ENCODE data around the gene FAM76A.
"Not testable (repeated sequence)": the region's sequence is repeated elsewhere in the genome, so short reads cannot be mapped to it uniquely, and the experiment has no call there.

The FAM76A gene

GRCh38 chr1:27782950-27783349 is 57.2 kb downstream of the FAM76A start:
- no peak for DNase-seq

GRCh38 chr1:27784700-27785099 is 58.9 kb downstream of the FAM76A start:
- no peak for DNase-seq

- no peak for DNase-seq
Observed at GRCh38 chr1:27785781-27786455, 60.2 kb downstream of the FAM76A start.

GRCh38 chr1:27787895-27788294 is 62.1 kb downstream of the FAM76A start:
- DNase-seq = no peak

- DNase-seq = no peak
Observed at GRCh38 chr1:27789540-27790041, 63.8 kb downstream of the FAM76A start.

GRCh38 chr1:27790270-27790669 is 64.5 kb downstream of the FAM76A start:
- not testable (repeated sequence) for DNase-seq

- no peak for DNase-seq
Observed at GRCh38 chr1:27795601-27796000, 69.8 kb downstream of the FAM76A start.

GRCh38 chr1:27804791-27805190 is 79.0 kb downstream of the FAM76A start:
- no peak for DNase-seq

GRCh38 chr1:27806758-27807157 is 81.0 kb downstream of the FAM76A start:
- DNase-seq = no peak

GRCh38 chr1:27807385-27807784 is 81.6 kb downstream of the FAM76A start:
- DNase-seq = no peak

GRCh38 chr1:27808131-27808530 is 82.4 kb downstream of the FAM76A start:
- not testable (repeated sequence) for DNase-seq

GRCh38 chr1:27809883-27810282 is 84.1 kb downstream of the FAM76A start:
- DNase-seq = no peak

- no peak for DNase-seq
Observed at GRCh38 chr1:27811741-27812500, 86.2 kb downstream of the FAM76A start.

All from CD4-positive, alpha-beta T cell treated with Interleukin-15 for 1 hour (primary cell).